Measurements from ENCODE around the gene ABHD17B.

GRCh38 chr9:71921190-71921814 lies 10.3 kb upstream of the ABHD17B start:
- no peak for TF ChIP-seq POLR2A (IDR thresholded peaks at IDR 0.05; ENCODE audit: low read length)
- no peak for TF ChIP-seq GATA1 (IDR thresholded peaks at IDR 0.05; ENCODE audit: low read depth, low read length)
